GM12801 (cell line): ENCODE results near the gene SH2D6.

Experiments
- TF ChIP-seq, protein P1 (sequence below): IDR thresholded peaks from one replicate; pipeline ENCODE4 v1.5.1; 2011; ENCODE audit warnings: control low read depth; ENCODE audit not compliant: insufficient read length; ENCODE audit errors: extremely low read depth

The SH2D6 gene

GRCh38 chr2:85418132-85419008 is at the start of gene SH2D6:
TSS of gene SH2D6 (plus strand) at chr2:85418714. CDS start at chr2:85429466, 10,752 bp downstream.
- TF ChIP-seq, protein P1, sequence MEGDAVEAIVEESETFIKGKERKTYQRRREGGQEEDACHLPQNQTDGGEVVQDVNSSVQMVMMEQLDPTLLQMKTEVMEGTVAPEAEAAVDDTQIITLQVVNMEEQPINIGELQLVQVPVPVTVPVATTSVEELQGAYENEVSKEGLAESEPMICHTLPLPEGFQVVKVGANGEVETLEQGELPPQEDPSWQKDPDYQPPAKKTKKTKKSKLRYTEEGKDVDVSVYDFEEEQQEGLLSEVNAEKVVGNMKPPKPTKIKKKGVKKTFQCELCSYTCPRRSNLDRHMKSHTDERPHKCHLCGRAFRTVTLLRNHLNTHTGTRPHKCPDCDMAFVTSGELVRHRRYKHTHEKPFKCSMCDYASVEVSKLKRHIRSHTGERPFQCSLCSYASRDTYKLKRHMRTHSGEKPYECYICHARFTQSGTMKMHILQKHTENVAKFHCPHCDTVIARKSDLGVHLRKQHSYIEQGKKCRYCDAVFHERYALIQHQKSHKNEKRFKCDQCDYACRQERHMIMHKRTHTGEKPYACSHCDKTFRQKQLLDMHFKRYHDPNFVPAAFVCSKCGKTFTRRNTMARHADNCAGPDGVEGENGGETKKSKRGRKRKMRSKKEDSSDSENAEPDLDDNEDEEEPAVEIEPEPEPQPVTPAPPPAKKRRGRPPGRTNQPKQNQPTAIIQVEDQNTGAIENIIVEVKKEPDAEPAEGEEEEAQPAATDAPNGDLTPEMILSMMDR: no peak

DNA sequence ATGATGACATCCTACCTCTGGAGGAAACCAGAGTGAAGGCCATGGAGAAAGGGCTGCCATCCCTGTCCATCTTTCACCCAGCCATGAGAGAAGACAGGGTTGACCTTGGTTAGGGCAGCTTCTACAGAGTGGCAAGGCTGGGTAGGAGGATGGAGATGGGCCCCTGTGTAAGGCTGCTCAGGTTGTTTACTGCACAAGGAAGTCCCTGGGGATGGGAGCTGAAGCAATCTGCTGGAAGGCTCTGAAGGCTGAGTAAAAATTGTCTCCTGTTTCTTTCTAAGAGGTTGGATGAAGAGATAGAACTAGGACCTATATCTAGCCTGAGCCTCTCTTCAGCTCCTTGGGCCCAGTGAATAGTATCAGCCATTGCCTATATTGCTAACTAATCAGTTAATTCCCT is 49.6 kb upstream of the SH2D6 start:
- TF ChIP-seq, protein P1: no peak

- TF ChIP-seq, protein P1: no peak
Observed at GRCh38 chr2:85369500-85369899, 49.0 kb upstream of the SH2D6 start.

- TF ChIP-seq, protein P1: no peak
Observed at GRCh38 chr2:85371045-85371444, 47.5 kb upstream of the SH2D6 start.

- TF ChIP-seq, protein P1: no peak
Observed at GRCh38 chr2:85376291-85377065, 42.0 kb upstream of the SH2D6 start.

DNA sequence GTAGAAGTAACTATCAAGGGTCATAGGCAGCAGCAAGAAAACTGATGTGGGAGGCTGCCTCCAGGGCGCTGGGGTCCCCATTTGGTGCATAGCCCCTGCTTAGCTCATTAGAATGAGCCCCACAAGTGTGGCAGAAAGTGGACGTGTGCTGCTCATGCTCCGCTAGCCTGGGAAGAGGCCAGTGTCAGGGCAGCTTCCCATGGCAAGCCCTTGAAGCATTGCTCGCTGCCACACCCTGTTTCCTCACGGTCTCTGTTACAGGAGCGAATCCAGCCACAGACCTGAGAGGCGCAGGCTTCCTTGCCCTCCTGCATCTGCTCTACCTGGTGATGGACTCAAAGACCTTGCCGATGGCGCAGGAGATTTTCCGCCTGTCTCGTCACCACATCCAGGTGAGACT is 41.4 kb upstream of the SH2D6 start:
- TF ChIP-seq, protein P1: no peak

DNA sequence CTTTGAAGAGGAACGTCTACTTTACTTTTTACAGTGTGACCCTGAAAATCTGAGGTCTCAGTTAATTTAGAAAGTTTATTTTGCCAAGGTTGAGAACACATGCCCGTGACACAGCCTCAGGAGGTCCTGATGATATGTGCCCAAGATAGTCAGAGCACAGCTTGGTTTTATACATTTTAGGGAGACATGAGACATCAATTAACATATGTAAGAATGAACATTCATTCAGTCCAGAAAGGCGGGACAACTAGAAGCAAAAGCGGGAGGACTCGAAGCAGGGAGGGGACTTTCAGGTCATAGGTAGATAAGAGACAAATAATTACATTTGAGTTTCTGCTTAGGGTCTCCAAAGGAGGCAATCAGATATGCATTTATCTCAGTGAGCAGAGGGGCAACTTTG is 40.3 kb upstream of the SH2D6 start:
- TF ChIP-seq, protein P1: no peak
